H1 (cell line): Measurements from ENCODE around the gene SFMBT2. TPM values are rescaled to one million over a fixed set of nuclear protein-coding genes. Genes with fewer than 3 reads are reported as not detected.

Experiments used
- BRCA1 ChIP-seq: IDR thresholded peaks from 2 replicates; pipeline ENCODE4 v1.6.1; 2012; ENCODE audit warnings: low read depth, low read length, improper control_type of control experiment
- CHD7 ChIP-seq: fragments of 300-600 bp; sonication (generic); IDR thresholded peaks from 2 replicates; pipeline ENCODE4 v1.7.1; 2012; ENCODE audit warnings: low read length, moderate library complexity, mild to moderate bottlenecking, inconsistent platforms; ENCODE audit not compliant: insufficient replicate concordance
- polyA plus RNA-seq, 7 experiments: library from polyadenylated mRNA; depleted of rRNA in 3 of 7; stranded (reverse) in 5 of 7; unstranded in 2 of 7; fragments of >200 nt in 5 of 7; fragments of 200-250 nt in 2 of 7; gene quantifications; 1 replicate in 5 of 7; 2 replicates in 1 of 7; 4 replicates in 1 of 7; pipeline versions ENCODE4 v1.2.1 to v1.2.3, GENCODE V29; 2011 to 2013; ENCODE audit warnings: missing spikeins in 2 of 7, mixed read lengths in 2 of 7
- total RNA-seq: library from RNA; stranded (reverse); fragmentation: NEBNext Ultra II Directional; extraction: Animal tissue kit (Norgen Biotek cat#: 25700); gene quantifications from 2 replicates; pipeline ENCODE4 v1.2.1, GENCODE V29; 2021

Gene SFMBT2
- total and polyA plus RNA-seq, 2 of the 8 experiments (the other 6 are each of a cell fraction or from before 2014, with no cell fraction given), result 2.9 to 11.0 TPM

- no peak for TF ChIP-seq CHD7
- TF ChIP-seq BRCA1, result no peak
These were observed 242.4 kb downstream of the SFMBT2 start (continued) for GRCh38 chr10:7168414-7168813.
